GM12878 (cell line): ENCODE results near the gene RMDN3. TPM values are rescaled to one million over a fixed set of nuclear protein-coding genes. Genes with fewer than 3 reads are reported as not detected.
A peak's percentile ranks its signal among the peaks of the same experiment; 100 is the strongest.

Source experiments
- BRCA1 ChIP-seq: IDR thresholded peaks from 2 replicates; pipeline ENCODE4 v1.6.1; 2011; ENCODE audit warnings: low read depth, low read length, improper control_type of control experiment
- CBFB ChIP-seq: IDR thresholded peaks from 2 replicates; pipeline ENCODE4 v1.6.1; 2016; ENCODE audit warnings: antibody characterized with exemption, low read depth
- EED ChIP-seq: sonication (generic); IDR thresholded peaks from 2 replicates; pipeline ENCODE4 v1.6.1; 2016; ENCODE audit warnings: antibody characterized with exemption, low read depth
- EP300 ChIP-seq, 2 experiments: fragments of 150-350 bp in 1 of 2; IDR thresholded peaks; 2 replicates each; pipeline ENCODE4 v1.6.1; 2011 to 2012; ENCODE audit warnings: low read depth in 2 of 2, low read length in 2 of 2, borderline replicate concordance in 1 of 2, improper control_type of control experiment in 1 of 2, inconsistent platforms in 1 of 2; ENCODE audit not compliant: control insufficient read depth in 1 of 2
- HDAC6 ChIP-seq: fragments of 200-600 bp; sonication (generic); IDR thresholded peaks from one replicate; pipeline ENCODE4 v1.8.0; 2017; ENCODE audit warnings: antibody characterized with exemption; ENCODE audit not compliant: unreplicated experiment
- IRF3 ChIP-seq: fragments of 450-650 bp; IDR thresholded peaks from 2 replicates; pipeline ENCODE4 v1.6.1; 2014; ENCODE audit warnings: mild to moderate bottlenecking
- JUND ChIP-seq: IDR thresholded peaks from 2 replicates; pipeline ENCODE4 v1.6.1; 2012; ENCODE audit warnings: low read depth, mild to moderate bottlenecking, low read length, improper control_type of control experiment, moderate library complexity
- KAT2A ChIP-seq: conservative IDR thresholded peaks from 2 replicates; pipeline ENCODE4 v1.6.1; 2011; ENCODE audit warnings: low read depth, low read length; ENCODE audit not compliant: control insufficient read depth
- MLLT1 ChIP-seq: fragments of 450-650 bp; IDR thresholded peaks from 2 replicates; pipeline ENCODE4 v1.6.1; 2016; ENCODE audit warnings: mild to moderate bottlenecking
- MTA3 ChIP-seq: IDR thresholded peaks from 2 replicates; pipeline ENCODE4 v1.6.1; 2012; ENCODE audit warnings: low read length, inconsistent platforms, borderline replicate concordance
- NRF1 ChIP-seq: conservative IDR thresholded peaks from 2 replicates; pipeline ENCODE4 v1.6.1; 2011; ENCODE audit warnings: mild to moderate bottlenecking, low read depth, low read length, improper control_type of control experiment
- PAX5 ChIP-seq: IDR thresholded peaks from 2 replicates; pipeline ENCODE4 v1.6.1; 2011; ENCODE audit warnings: low read depth, low read length, borderline replicate concordance
- SREBF2 ChIP-seq: IDR thresholded peaks from 2 replicates; pipeline ENCODE4 v1.6.1; 2012; ENCODE audit warnings: mild to moderate bottlenecking, low read length
- SRF ChIP-seq, 2 experiments: IDR thresholded peaks; 2 replicates each; pipeline ENCODE4 v1.6.1; 2011; ENCODE audit warnings: low read depth in 2 of 2, low read length in 2 of 2, mild to moderate bottlenecking in 1 of 2, moderate library complexity in 1 of 2
- STAT3 ChIP-seq: IDR thresholded peaks from 2 replicates; pipeline ENCODE4 v1.6.1; 2011; ENCODE audit warnings: low read depth, low read length, improper control_type of control experiment
- ZBED1 ChIP-seq: IDR thresholded peaks from 2 replicates; pipeline ENCODE4 v1.6.1; 2016; ENCODE audit warnings: borderline replicate concordance
- ZNF274 ChIP-seq: IDR thresholded peaks from one replicate; pipeline ENCODE4 v1.8.0; 2011; ENCODE audit not compliant: insufficient read length, insufficient read depth
- polyA plus RNA-seq, 11 experiments: library from polyadenylated mRNA; depleted of rRNA in 4 of 11; unstranded in 6 of 11; stranded (reverse) in 5 of 11; fragments of >200 nt; fragmentation: Nextera tagmentation in 4 of 11; fragmentation: Illumina TruSeq in 1 of 11; extraction: Ambion mirVana in 4 of 11; extraction: Trizol in 1 of 11; gene quantifications; 1 replicate in 1 of 11; 2 replicates in 10 of 11; pipeline versions ENCODE4 v1.2.1 to v1.2.3, GENCODE V29; 2011 to 2016; ENCODE audit warnings: inconsistent platforms in 2 of 11, missing spikeins in 2 of 11, low read depth in 1 of 11
- total RNA-seq, 4 experiments: library from RNA; depleted of rRNA in 3 of 4; stranded (reverse); fragments of >200 nt in 3 of 4; fragmentation: Illumina TruSeq in 1 of 4; extraction: Trizol in 1 of 4; gene quantifications; 2 replicates each; pipeline versions ENCODE4 v1.2.1 to v1.2.3, GENCODE V29; 2013 to 2021
- TF ChIP-seq, protein P1 (sequence below): fragments of 450-650 bp; formaldehyde crosslinking; IDR thresholded peaks from 2 replicates; pipeline ENCODE4 v1.5.0; 2022; ENCODE audit warnings: mild to moderate bottlenecking, missing genetic modification characterization
- TF ChIP-seq, protein P2 (sequence below): fragments of 450-650 bp; IDR thresholded peaks from 2 replicates; pipeline ENCODE4 v1.6.1; 2017; ENCODE audit warnings: mild to moderate bottlenecking
- TF ChIP-seq, protein P3 (sequence below): IDR thresholded peaks from 2 replicates; pipeline ENCODE4 v1.6.1; 2012; ENCODE audit warnings: low read depth, low read length, improper control_type of control experiment

RMDN3 gene
- total and polyA plus RNA-seq, 10 of the 15 experiments (the other 5 are each of a cell fraction or from before 2014, with no cell fraction given), result 5.7 to 44.4 (median 20.3) TPM

GRCh38 chr15:40754883-40755811 is at the start of gene RMDN3 (continued):
- TF ChIP-seq, protein P1, sequence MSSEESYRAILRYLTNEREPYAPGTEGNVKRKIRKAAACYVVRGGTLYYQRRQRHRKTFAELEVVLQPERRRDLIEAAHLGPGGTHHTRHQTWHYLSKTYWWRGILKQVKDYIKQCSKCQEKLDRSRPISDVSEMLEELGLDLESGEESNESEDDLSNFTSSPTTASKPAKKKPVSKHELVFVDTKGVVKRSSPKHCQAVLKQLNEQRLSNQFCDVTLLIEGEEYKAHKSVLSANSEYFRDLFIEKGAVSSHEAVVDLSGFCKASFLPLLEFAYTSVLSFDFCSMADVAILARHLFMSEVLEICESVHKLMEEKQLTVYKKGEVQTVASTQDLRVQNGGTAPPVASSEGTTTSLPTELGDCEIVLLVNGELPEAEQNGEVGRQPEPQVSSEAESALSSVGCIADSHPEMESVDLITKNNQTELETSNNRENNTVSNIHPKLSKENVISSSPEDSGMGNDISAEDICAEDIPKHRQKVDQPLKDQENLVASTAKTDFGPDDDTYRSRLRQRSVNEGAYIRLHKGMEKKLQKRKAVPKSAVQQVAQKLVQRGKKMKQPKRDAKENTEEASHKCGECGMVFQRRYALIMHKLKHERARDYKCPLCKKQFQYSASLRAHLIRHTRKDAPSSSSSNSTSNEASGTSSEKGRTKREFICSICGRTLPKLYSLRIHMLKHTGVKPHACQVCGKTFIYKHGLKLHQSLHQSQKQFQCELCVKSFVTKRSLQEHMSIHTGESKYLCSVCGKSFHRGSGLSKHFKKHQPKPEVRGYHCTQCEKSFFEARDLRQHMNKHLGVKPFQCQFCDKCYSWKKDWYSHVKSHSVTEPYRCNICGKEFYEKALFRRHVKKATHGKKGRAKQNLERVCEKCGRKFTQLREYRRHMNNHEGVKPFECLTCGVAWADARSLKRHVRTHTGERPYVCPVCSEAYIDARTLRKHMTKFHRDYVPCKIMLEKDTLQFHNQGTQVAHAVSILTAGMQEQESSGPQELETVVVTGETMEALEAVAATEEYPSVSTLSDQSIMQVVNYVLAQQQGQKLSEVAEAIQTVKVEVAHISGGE (CRISPR knock-in tag), result no peak
- no peak; the same call in 1 of the 2 replicates for TF ChIP-seq PAX5
- TF ChIP-seq, protein P2, sequence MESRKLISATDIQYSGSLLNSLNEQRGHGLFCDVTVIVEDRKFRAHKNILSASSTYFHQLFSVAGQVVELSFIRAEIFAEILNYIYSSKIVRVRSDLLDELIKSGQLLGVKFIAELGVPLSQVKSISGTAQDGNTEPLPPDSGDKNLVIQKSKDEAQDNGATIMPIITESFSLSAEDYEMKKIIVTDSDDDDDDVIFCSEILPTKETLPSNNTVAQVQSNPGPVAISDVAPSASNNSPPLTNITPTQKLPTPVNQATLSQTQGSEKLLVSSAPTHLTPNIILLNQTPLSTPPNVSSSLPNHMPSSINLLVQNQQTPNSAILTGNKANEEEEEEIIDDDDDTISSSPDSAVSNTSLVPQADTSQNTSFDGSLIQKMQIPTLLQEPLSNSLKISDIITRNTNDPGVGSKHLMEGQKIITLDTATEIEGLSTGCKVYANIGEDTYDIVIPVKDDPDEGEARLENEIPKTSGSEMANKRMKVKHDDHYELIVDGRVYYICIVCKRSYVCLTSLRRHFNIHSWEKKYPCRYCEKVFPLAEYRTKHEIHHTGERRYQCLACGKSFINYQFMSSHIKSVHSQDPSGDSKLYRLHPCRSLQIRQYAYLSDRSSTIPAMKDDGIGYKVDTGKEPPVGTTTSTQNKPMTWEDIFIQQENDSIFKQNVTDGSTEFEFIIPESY, result no peak
- no peak for TF ChIP-seq MTA3
- TF ChIP-seq KAT2A, result no peak
- TF ChIP-seq JUND, result no peak
- no peak for TF ChIP-seq ZNF274
- TF ChIP-seq NRF1, result 0 out of 2 replicates have a peak, but pooled peaks have one; percentile 12
- TF ChIP-seq BRCA1, result no peak
- no peak for TF ChIP-seq IRF3
- peak; percentile 39; the same call in 1 of the 2 replicates for TF ChIP-seq MLLT1
- no peak for TF ChIP-seq STAT3
- 0 out of 2 replicates have a peak, but pooled peaks have one; percentile 19 for TF ChIP-seq CBFB
- TF ChIP-seq ZBED1, result no peak
- no peak; a peak in 1 of 4 replicates for TF ChIP-seq EP300 (IDR thresholded peaks at IDR 0.05; ENCODE audit: borderline replicate concordance in 1 of 2, control insufficient read depth in 1 of 2, low read depth in 2 of 2, low read length in 2 of 2)
- peak; percentile 22 to 92; a peak in 3 of 4 replicates for TF ChIP-seq SRF (IDR thresholded peaks at IDR 0.05; ENCODE audit: low read depth in 2 of 2, low read length in 2 of 2)
- no peak for TF ChIP-seq SREBF2
- TF ChIP-seq HDAC6, result no peak
- TF ChIP-seq EED, result no peak
- TF ChIP-seq, protein P3, sequence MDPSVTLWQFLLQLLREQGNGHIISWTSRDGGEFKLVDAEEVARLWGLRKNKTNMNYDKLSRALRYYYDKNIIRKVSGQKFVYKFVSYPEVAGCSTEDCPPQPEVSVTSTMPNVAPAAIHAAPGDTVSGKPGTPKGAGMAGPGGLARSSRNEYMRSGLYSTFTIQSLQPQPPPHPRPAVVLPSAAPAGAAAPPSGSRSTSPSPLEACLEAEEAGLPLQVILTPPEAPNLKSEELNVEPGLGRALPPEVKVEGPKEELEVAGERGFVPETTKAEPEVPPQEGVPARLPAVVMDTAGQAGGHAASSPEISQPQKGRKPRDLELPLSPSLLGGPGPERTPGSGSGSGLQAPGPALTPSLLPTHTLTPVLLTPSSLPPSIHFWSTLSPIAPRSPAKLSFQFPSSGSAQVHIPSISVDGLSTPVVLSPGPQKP, result no peak
